Naive thymus-derived CD4-positive, alpha-beta T cell (primary cell): ENCODE results near the gene PPP2R5D. TPM values are rescaled to one million over a fixed set of nuclear protein-coding genes. Genes with fewer than 3 reads are reported as not detected.

Source experiments
- ATAC-seq: fragments of 150-1000 bp; cut with Tn5 transposase; 2 replicates; pipeline ENCODE4 v1.10.0; 2021; ENCODE audit warnings: mild to moderate bottlenecking, moderate library complexity
- CTCF ChIA-PET: fragments of 350-600 bp; sonication (Branson Sonifier 250); formaldehyde crosslinking; loops from one replicate; lab custom pipeline; 2021; ENCODE audit warnings: antibody characterized with exemption; lab: Charles Lee
- POLR2A ChIA-PET: fragments of 350-600 bp; sonication (Branson Sonifier 250); formaldehyde crosslinking; loops from one replicate; lab custom pipeline; 2021; ENCODE audit warnings: antibody characterized with exemption, inconsistent platforms; lab: Charles Lee
- DNase-seq, 9 donors: peaks; one replicate each; pipeline versions ENCODE4 v3.0.0 to v3.0.0-alpha.2; 2020 to 2022; ENCODE audit warnings: mixed read lengths in 1 of 9
- H3K27ac ChIP-seq: one replicate; pipeline ENCODE4 v1.7.0; 2013; ENCODE audit warnings: mild to moderate bottlenecking, low read depth, low read length, moderate library complexity
- H3K27me3 ChIP-seq, 2 donors: one replicate each; pipeline ENCODE4 v1.7.0; 2013; ENCODE audit warnings: low read length in 2 of 2, mild to moderate bottlenecking in 2 of 2, moderate library complexity in 2 of 2; ENCODE audit not compliant: control insufficient read depth in 2 of 2, insufficient read depth in 2 of 2
- H3K36me3 ChIP-seq, 3 experiments: 1 replicate in 2 of 3; 2 replicates in 1 of 3; pipeline ENCODE4 v1.7.0; 2013; ENCODE audit warnings: low read length in 3 of 3, mild to moderate bottlenecking in 3 of 3, moderate library complexity in 1 of 3; ENCODE audit not compliant: insufficient read depth in 3 of 3, control insufficient read depth in 2 of 3
- H3K4me1 ChIP-seq, 2 donors: one replicate each; pipeline ENCODE4 v1.7.0; 2013; ENCODE audit warnings: low read length in 2 of 2, mild to moderate bottlenecking in 2 of 2, moderate library complexity in 1 of 2; ENCODE audit not compliant: control insufficient read depth in 2 of 2, insufficient read depth in 2 of 2
- H3K4me3 ChIP-seq: 2 replicates; pipeline ENCODE4 v1.7.0; 2013; ENCODE audit warnings: mild to moderate bottlenecking, low read length
- H3K9me3 ChIP-seq, 3 experiments: 1 replicate in 2 of 3; 2 replicates in 1 of 3; pipeline ENCODE4 v1.7.0; 2013; ENCODE audit warnings: low read length in 3 of 3; ENCODE audit not compliant: control insufficient read depth in 2 of 3
- H3K27ac Mint-ChIP-seq, 9 donors: one replicate each; pipeline ENCODE4 v1.8.0; 2020 to 2022; ENCODE audit warnings: mixed read lengths in 9 of 9, mild to moderate bottlenecking in 8 of 9, moderate library complexity in 5 of 9, inconsistent platforms in 2 of 9
- H3K27me3 Mint-ChIP-seq, 5 donors: one replicate each; pipeline ENCODE4 v1.8.0; 2021 to 2022; ENCODE audit warnings: mixed read lengths in 5 of 5, mild to moderate bottlenecking in 1 of 5
- H3K36me3 Mint-ChIP-seq, 5 donors: one replicate each; pipeline ENCODE4 v1.8.0; 2020 to 2022; ENCODE audit warnings: mixed read lengths in 5 of 5, mild to moderate bottlenecking in 3 of 5, inconsistent platforms in 1 of 5
- H3K4me1 Mint-ChIP-seq, 7 donors: one replicate each; pipeline ENCODE4 v1.8.0; 2020 to 2022; ENCODE audit warnings: mixed read lengths in 7 of 7, mild to moderate bottlenecking in 3 of 7, inconsistent platforms in 1 of 7
- H3K4me3 Mint-ChIP-seq, 10 donors: one replicate each; pipeline ENCODE4 v1.8.0; 2020 to 2022; ENCODE audit warnings: mild to moderate bottlenecking in 10 of 10, mixed read lengths in 10 of 10, moderate library complexity in 6 of 10, inconsistent platforms in 2 of 10
- H3K9me3 Mint-ChIP-seq, 11 donors: one replicate each; pipeline ENCODE4 v1.8.0; 2020 to 2022; ENCODE audit warnings: mixed read lengths in 11 of 11, mild to moderate bottlenecking in 4 of 11, inconsistent platforms in 1 of 11, moderate library complexity in 1 of 11
- intact Hi-C, 2 donors: fragments of 100-400 bp; cut with micrococcal nuclease; formaldehyde crosslinking; loops; one replicate each; pipeline ENCODE4 v1.15.1; 2023
- polyA plus RNA-seq, 2 donors: library from polyadenylated mRNA; unstranded; fragments of 300-500 nt; fragmentation: Illumina TruSeq; gene quantifications; one replicate each; pipeline ENCODE4 v1.2.3, GENCODE V29; 2021
- total RNA-seq, 6 experiments: library from RNA in 5 of 6; stranded (reverse) in 5 of 6; gene quantifications; 1 replicate in 5 of 6; 2 replicates in 1 of 6; pipeline ENCODE4 v1.2.3 and lab custom pipeline; 2021 to 2026

The PPP2R5D gene
- total and polyA plus RNA-seq, 7 experiments from 2014 or later: 19.7 to 60.4 (median 28.2) TPM

- no peak overlapping the region for H3K4me3 Mint-ChIP-seq
- no peak for DNase-seq
- Histone ChIP-seq H3K27me3 (no peaks in the 10 kb centered on the region), H3K9me3 (no peaks in the 10 kb centered on the region), H3K4me3 (no peak overlapping the region), H3K4me1 (no peaks in the 10 kb centered on the region), H3K36me3 (peaks cover 0 to 68% (median 7%) of the 10 kb centered on the region in 3 experiments), H3K27ac (no peak overlapping the region)
- no peaks in the 10 kb centered on the region for H3K27me3 Mint-ChIP-seq
- no peak overlapping the region for H3K27ac Mint-ChIP-seq
- ATAC-seq: no peak
- ChIA-PET POLR2A (interaction anchor here (0.6 to 3.0 kb wide), 2 partner anchors 11 to 21 kb away, joined by 4 to 9 read pairs; partner anchors contain the start of gene PEX6), CTCF (interaction anchor here (0.5 kb wide), 1 partner anchor 81 kb away, joined by 3 read pairs; no protein-coding TSS in a partner anchor)
- peaks cover 0 to 7% (median 3%) of the 10 kb centered on the region in 7 donors for H3K4me1 Mint-ChIP-seq
- H3K36me3 Mint-ChIP-seq: peaks cover 3 to 22% (median 5%) of the 10 kb centered on the region in 5 donors
- intact Hi-C loops: no loop called here
- no peaks in the 10 kb centered on the region for H3K9me3 Mint-ChIP-seq
These were observed 17.1 kb upstream of the PPP2R5D start for GRCh38 chr6:42967228-42967627.

GRCh38 chr6:42968126-42968701 is 16.2 kb upstream of the PPP2R5D start:
- no peaks in the 10 kb centered on the region for H3K27me3 ChIP-seq
- Mint-ChIP-seq H3K4me1 (peaks cover 0 to 7% (median 3%) of the 10 kb centered on the region in 7 donors), H3K4me3 (no peak overlapping the region), H3K9me3 (no peaks in the 10 kb centered on the region), H3K27me3 (no peaks in the 10 kb centered on the region), H3K27ac (no peak overlapping the region), H3K36me3 (peaks cover 0 to 18% (median 4%) of the 10 kb centered on the region in 5 donors)
- no peak for ATAC-seq
- ChIA-PET POLR2A (interaction anchor here (3.0 kb wide), 1 partner anchor 10 kb away, joined by 9 read pairs; the partner anchor contains the start of gene PEX6), CTCF (interaction anchor here (0.7 kb wide), 1 partner anchor 176 kb away, joined by 3 read pairs; no protein-coding TSS in a partner anchor)
- no peak overlapping the region for H3K27ac ChIP-seq
- H3K36me3 ChIP-seq: peaks cover 0 to 61% (median 7%) of the 10 kb centered on the region in 3 experiments
- H3K4me1 ChIP-seq: no peaks in the 10 kb centered on the region
- H3K4me3 ChIP-seq: no peak overlapping the region
- no peak for DNase-seq
- intact Hi-C loops: no loop called here
- H3K9me3 ChIP-seq: no peaks in the 10 kb centered on the region

GRCh38 chr6:42968783-42969182 is 15.6 kb upstream of the PPP2R5D start:
- Histone ChIP-seq H3K4me1 (no peaks in the 10 kb centered on the region), H3K27me3 (no peaks in the 10 kb centered on the region), H3K9me3 (no peaks in the 10 kb centered on the region), H3K27ac (no peak overlapping the region), H3K4me3 (no peak overlapping the region), H3K36me3 (peaks cover 0 to 60% (median 7%) of the 10 kb centered on the region in 3 experiments)
- intact Hi-C loops: no loop called here
- Mint-ChIP-seq H3K27me3 (no peaks in the 10 kb centered on the region), H3K9me3 (no peaks in the 10 kb centered on the region), H3K4me3 (no peak overlapping the region), H3K36me3 (peaks cover 3 to 19% (median 4%) of the 10 kb centered on the region in 5 donors), H3K27ac (no peak overlapping the region), H3K4me1 (peaks cover 0 to 7% (median 5%) of the 10 kb centered on the region in 7 donors)
- ATAC-seq (no peak), DNase-seq (no peak)
- ChIA-PET CTCF (interaction anchor here (0.7 kb wide), 1 partner anchor 175 kb away, joined by 3 read pairs; no protein-coding TSS in a partner anchor), POLR2A (interaction anchor here (3.0 kb wide), 1 partner anchor 10 kb away, joined by 9 read pairs; the partner anchor contains the start of gene PEX6)

- Mint-ChIP-seq H3K36me3 (peaks cover 3 to 21% (median 4%) of the 10 kb centered on the region in 5 donors), H3K27me3 (no peaks in the 10 kb centered on the region), H3K4me1 (peaks cover 0 to 8% (median 7%) of the 10 kb centered on the region in 7 donors), H3K9me3 (no peaks in the 10 kb centered on the region), H3K27ac (no peak overlapping the region), H3K4me3 (no peak overlapping the region)
- no peaks in the 10 kb centered on the region for H3K4me1 ChIP-seq
- ATAC-seq: no peak
- intact Hi-C loops: no loop called here
- no peak for DNase-seq
- H3K9me3 ChIP-seq: no peaks in the 10 kb centered on the region
- peaks cover 0 to 59% (median 7%) of the 10 kb centered on the region in 3 experiments for H3K36me3 ChIP-seq
- ChIA-PET POLR2A (interaction anchor here (0.6 to 3.0 kb wide), 3 partner anchors 9 to 16 kb away, joined by 4 to 9 read pairs (median 4); partner anchors contain the start of genes GNMT and PEX6), CTCF (interaction anchor here (1.4 kb wide), 1 partner anchor 53 kb away, joined by 4 read pairs; no protein-coding TSS in a partner anchor)
- no peak overlapping the region for H3K4me3 ChIP-seq
- no peaks in the 10 kb centered on the region for H3K27me3 ChIP-seq
- H3K27ac ChIP-seq: no peak overlapping the region
These were observed 14.9 kb upstream of the PPP2R5D start for GRCh38 chr6:42969431-42969830.

GRCh38 chr6:42969934-42970333 is 14.4 kb upstream of the PPP2R5D start:
- H3K4me3 Mint-ChIP-seq: no peak overlapping the region
- peaks cover 0 to 16% (median 4%) of the 10 kb centered on the region in 5 donors for H3K36me3 Mint-ChIP-seq
- Histone ChIP-seq H3K27me3 (no peaks in the 10 kb centered on the region), H3K4me3 (no peak overlapping the region), H3K4me1 (no peaks in the 10 kb centered on the region), H3K27ac (no peak overlapping the region), H3K36me3 (peaks cover 0 to 54% (median 7%) of the 10 kb centered on the region in 3 experiments), H3K9me3 (no peaks in the 10 kb centered on the region)
- no peaks in the 10 kb centered on the region for H3K9me3 Mint-ChIP-seq
- peaks cover under 1 to 8% (median 7%) of the 10 kb centered on the region in 7 donors for H3K4me1 Mint-ChIP-seq
- CTCF ChIA-PET: interaction anchor here (1.4 kb wide), 1 partner anchor 53 kb away, joined by 4 read pairs; no protein-coding TSS in a partner anchor
- H3K27me3 Mint-ChIP-seq: no peaks in the 10 kb centered on the region
- POLR2A ChIA-PET: interaction anchor here (0.6 to 1.1 kb wide), 2 partner anchors 9 to 16 kb away, joined by 4 read pairs; partner anchors contain the start of gene GNMT
- H3K27ac Mint-ChIP-seq: no peak overlapping the region
- DNase-seq: no peak
- intact Hi-C loops: loop anchor here in 1 of 2 donors (10.0 kb wide), 1 partner anchor 185 kb away; the partner anchor contains the start of gene BICRAL
- ATAC-seq: no peak

- peaks cover 0 to 43% (median 7%) of the 10 kb centered on the region in 3 experiments for H3K36me3 ChIP-seq
- no peaks in the 10 kb centered on the region for H3K9me3 ChIP-seq
- intact Hi-C loops: loop anchor here in 1 of 2 donors (10.0 kb wide), 1 partner anchor 186 kb away; the partner anchor contains the start of gene BICRAL
- peaks cover 0 to 8% (median 4%) of the 10 kb centered on the region in 5 donors for H3K36me3 Mint-ChIP-seq
- H3K4me1 ChIP-seq: no peaks in the 10 kb centered on the region
- no peak overlapping the region for H3K27ac ChIP-seq
- no peak overlapping the region for H3K4me3 ChIP-seq
- H3K9me3 Mint-ChIP-seq: no peaks in the 10 kb centered on the region
- POLR2A ChIA-PET: interaction anchor here (0.6 to 1.8 kb wide), 6 partner anchors 13 to 91 kb away, joined by 3 to 7 read pairs (median 3); partner anchors contain the start of genes CNPY3, KLHDC3, PPP2R5D and RPL7L1
- DNase-seq (no peak), ATAC-seq (no peak)
- H3K27me3 ChIP-seq: no peaks in the 10 kb centered on the region
- CTCF ChIA-PET: interaction anchor here (0.7 to 1.4 kb wide), 2 partner anchors 54 to 71 kb away, joined by 3 to 4 read pairs; no protein-coding TSS in a partner anchor
- H3K27me3 Mint-ChIP-seq: no peaks in the 10 kb centered on the region
- peak overlapping the region in 3 of 9 donors; percentile 19 to 48 (median 45) for H3K27ac Mint-ChIP-seq
- H3K4me3 Mint-ChIP-seq: no peak overlapping the region
- peaks cover 5 to 13% (median 8%) of the 10 kb centered on the region in 7 donors for H3K4me1 Mint-ChIP-seq
These were observed 13.3 kb upstream of the PPP2R5D start for GRCh38 chr6:42970871-42971612.
